ENCODE data around the gene ANKRD34A. TPM values are rescaled to one million over a fixed set of nuclear protein-coding genes. Genes with fewer than 3 reads are reported as not detected.

The ANKRD34A gene
- polyA plus RNA-seq, 1 donor from 2014 or later: 1.7 TPM

GRCh38 chr1:145956781-145957442 is 7.5 kb downstream of the ANKRD34A start:
- Histone ChIP-seq H3F3A (ENCODE audit: insufficient read depth, low read length, poor library complexity, severe bottlenecking) (no peaks in the 10 kb centered on the region), H2AFZ (ENCODE audit: low read depth, low read length) (peak overlapping the region; percentile 2), H3K9me3 (ENCODE audit: low read length) (no peaks in the 10 kb centered on the region), H3K27ac (ENCODE audit: low read length) (peak overlapping the region; percentile 82), H3K27me3 (ENCODE audit: insufficient read depth, low read depth, low read length) (peaks cover 19% of the 10 kb centered on the region), H3K36me3 (ENCODE audit: insufficient read depth, low read length) (no peaks in the 10 kb centered on the region), H3K4me3 (ENCODE audit: low read length) (peak overlapping the region; percentile 77), H3K79me2 (replicated peaks; ENCODE audit: insufficient read depth, low read length) (peaks cover 45% of the 10 kb centered on the region), H3K9ac (ENCODE audit: low read length) (peak overlapping the region; percentile 86), H4K20me1 (ENCODE audit: insufficient read depth) (no peaks in the 10 kb centered on the region), H3K4me2 (ENCODE audit: low read length) (peak overlapping the region; percentile 68), H3K9me2 (ENCODE audit: insufficient read depth, low read length) (no peaks in the 10 kb centered on the region)
- TF ChIP-seq TAF1 (IDR thresholded peaks at IDR 0.05; ENCODE audit: low read depth) (peak; percentile 61), POLR2AphosphoS5 (IDR thresholded peaks at IDR 0.05) (no peak), MXI1 (conservative IDR thresholded peaks at IDR 0.05; ENCODE audit: poor library complexity, severe bottlenecking) (no peak), CTCF (IDR thresholded peaks at IDR 0.05; ENCODE audit: poor library complexity, severe bottlenecking) (no peak), RAD21 (conservative IDR thresholded peaks at IDR 0.05) (no peak), EP300 (conservative IDR thresholded peaks at IDR 0.05; ENCODE audit: poor library complexity, severe bottlenecking) (no peak), REST (IDR thresholded peaks at IDR 0.05; ENCODE audit: borderline replicate concordance) (peak; percentile 9), EZH2 (IDR thresholded peaks at IDR 0.05; ENCODE audit: borderline replicate concordance, insufficient read depth, low read length, poor library complexity, severe bottlenecking) (no peak), SMC3 (conservative IDR thresholded peaks at IDR 0.05; ENCODE audit: poor library complexity) (no peak)

GRCh38 chr1:145956361-145956760 is 8.0 kb downstream of the ANKRD34A start:
- no peak for TF ChIP-seq EZH2 (IDR thresholded peaks at IDR 0.05; ENCODE audit: borderline replicate concordance, insufficient read depth, low read length, poor library complexity, severe bottlenecking)
- no peak for TF ChIP-seq SMC3 (conservative IDR thresholded peaks at IDR 0.05; ENCODE audit: poor library complexity)
- no peak for TF ChIP-seq CTCF (IDR thresholded peaks at IDR 0.05; ENCODE audit: poor library complexity, severe bottlenecking)
- no peak for TF ChIP-seq TAF1 (IDR thresholded peaks at IDR 0.05; ENCODE audit: low read depth)
- H3K36me3 ChIP-seq (ENCODE audit: insufficient read depth, low read length): no peaks in the 10 kb centered on the region
- peak overlapping the region; percentile 82 for H3K27ac ChIP-seq (ENCODE audit: low read length)
- peak overlapping the region; percentile 68 for H3K4me2 ChIP-seq (ENCODE audit: low read length)
- peak overlapping the region; percentile 77 for H3K4me3 ChIP-seq (ENCODE audit: low read length)
- H3K9ac ChIP-seq (ENCODE audit: low read length): peak overlapping the region; percentile 86
- H3K79me2 ChIP-seq (replicated peaks; ENCODE audit: insufficient read depth, low read length): peaks cover 45% of the 10 kb centered on the region
- no peaks in the 10 kb centered on the region for H3F3A ChIP-seq (ENCODE audit: insufficient read depth, low read length, poor library complexity, severe bottlenecking)
- no peaks in the 10 kb centered on the region for H3K9me2 ChIP-seq (ENCODE audit: insufficient read depth, low read length)
- H3K9me3 ChIP-seq (ENCODE audit: low read length): no peaks in the 10 kb centered on the region
- H2AFZ ChIP-seq (ENCODE audit: low read depth, low read length): no peak overlapping the region
- no peaks in the 10 kb centered on the region for H4K20me1 ChIP-seq (ENCODE audit: insufficient read depth)
- peaks cover 13% of the 10 kb centered on the region for H3K27me3 ChIP-seq (ENCODE audit: insufficient read depth, low read depth, low read length)

All from neural cell (in vitro differentiated cells).